ENCODE data around the gene PDE6B.
"Not testable (repeated sequence)": the region's sequence is repeated elsewhere in the genome, so short reads cannot be mapped to it uniquely, and the experiment has no call there.

Gene PDE6B

DNA sequence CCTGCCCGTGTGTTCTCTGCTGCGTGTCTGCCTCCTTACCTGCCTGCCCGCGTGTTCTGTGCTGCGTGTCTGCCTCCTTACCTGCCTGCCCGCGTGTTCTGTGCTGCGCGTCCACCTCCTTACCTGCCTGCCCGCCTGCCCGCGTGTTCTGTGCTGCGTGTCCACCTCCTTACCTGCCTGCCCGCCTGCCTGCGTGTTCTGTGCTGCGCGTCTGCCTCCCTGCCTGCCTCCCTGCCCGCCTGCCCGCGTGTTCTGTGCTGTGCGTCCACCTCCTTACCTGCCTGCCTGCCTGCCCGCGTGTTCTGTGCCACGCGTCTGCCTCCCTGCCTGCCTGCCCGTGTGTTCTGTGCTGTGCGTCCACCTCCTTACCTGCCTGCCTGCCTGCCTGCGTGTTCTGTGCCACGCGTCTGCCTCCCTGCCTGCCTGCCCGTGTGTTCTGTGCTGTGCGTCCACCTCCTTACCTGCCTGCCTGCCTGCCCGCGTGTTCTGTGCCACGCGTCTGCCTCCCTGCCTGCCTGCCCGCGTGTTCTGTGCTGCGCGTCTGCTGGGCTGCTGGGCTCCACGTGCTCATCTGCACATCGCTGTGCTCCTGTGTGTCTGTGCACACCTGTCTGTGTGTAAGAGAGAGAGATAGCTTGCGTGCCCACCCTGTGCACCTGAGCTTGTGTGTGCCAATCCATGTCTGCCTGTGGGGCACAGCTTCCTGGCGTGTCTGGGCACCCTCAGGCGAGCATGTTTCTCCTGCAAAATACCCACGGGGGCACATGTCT, 9.9 kb downstream of the PDE6B start:
- not testable (repeated sequence) for H3K4me3 ChIP-seq (ENCODE audit: low read depth, low read length)

DNA sequence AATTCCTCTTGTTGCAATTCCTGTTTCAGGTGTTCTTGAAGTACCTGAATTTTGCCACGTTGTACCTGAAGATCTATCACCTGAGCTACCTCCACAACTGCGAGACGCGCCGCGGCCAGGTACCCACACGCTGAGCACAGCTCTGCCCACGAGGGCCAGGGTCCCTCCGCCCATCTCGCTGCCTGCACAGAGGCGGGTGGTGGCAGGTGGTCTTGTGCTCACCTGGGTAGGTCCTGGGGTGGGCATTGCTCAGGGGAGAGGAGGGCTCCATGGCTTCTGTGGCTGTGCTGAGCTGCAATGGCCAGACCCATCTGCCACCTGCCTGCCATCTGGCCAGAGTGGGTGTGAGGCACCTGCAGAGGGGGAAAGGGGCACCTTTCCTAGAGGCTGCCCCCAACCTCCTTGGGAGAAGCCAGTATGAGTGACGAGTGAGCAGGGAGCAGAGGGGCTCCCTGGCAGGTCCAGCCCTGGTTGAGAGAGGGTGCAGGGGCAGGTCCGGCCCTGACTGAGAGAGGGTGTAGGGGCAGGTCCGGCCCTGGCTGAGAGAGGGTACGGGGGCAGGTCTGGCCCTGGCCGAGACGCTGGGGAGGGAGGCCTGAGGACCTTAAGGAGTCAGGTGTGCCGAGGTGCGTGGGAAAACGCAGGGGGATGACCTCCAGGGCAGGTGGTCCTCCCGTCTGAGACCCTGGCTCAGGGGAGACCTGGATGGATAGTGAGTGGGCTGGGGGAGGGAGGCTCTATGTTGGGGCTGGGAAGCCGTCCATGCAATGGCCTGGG, 10.7 kb downstream of the PDE6B start:
- H3K4me3 ChIP-seq (ENCODE audit: low read depth, low read length) = no peak overlapping the region

DNA sequence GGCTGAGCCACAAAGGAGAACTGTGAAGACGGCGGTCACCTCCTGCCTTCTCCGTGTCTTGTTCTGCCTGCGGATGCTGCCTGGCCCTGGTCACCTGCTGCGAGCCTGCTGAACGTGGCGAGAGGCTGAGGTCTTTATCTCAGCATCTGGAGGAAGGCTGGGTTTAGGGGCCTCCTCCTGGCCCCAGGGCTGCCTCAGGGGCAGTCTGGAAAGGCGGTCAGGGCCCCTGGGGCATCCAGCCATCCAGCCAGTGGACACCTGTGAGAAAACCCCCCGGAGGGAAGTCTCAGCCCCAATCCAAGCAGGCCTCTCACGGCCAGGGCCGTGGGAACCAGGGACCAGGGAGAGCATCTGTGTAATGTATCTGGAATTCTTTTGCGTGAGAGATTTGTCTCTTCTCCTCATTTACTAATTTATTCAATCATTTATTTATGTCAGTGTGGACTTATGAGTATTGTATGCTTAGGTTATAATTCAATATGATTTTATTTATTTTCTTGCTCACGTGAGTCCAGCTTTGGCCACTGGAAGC, 11.3 kb downstream of the PDE6B start:
- H3K4me3 ChIP-seq (ENCODE audit: low read depth, low read length) = no peak overlapping the region

DNA sequence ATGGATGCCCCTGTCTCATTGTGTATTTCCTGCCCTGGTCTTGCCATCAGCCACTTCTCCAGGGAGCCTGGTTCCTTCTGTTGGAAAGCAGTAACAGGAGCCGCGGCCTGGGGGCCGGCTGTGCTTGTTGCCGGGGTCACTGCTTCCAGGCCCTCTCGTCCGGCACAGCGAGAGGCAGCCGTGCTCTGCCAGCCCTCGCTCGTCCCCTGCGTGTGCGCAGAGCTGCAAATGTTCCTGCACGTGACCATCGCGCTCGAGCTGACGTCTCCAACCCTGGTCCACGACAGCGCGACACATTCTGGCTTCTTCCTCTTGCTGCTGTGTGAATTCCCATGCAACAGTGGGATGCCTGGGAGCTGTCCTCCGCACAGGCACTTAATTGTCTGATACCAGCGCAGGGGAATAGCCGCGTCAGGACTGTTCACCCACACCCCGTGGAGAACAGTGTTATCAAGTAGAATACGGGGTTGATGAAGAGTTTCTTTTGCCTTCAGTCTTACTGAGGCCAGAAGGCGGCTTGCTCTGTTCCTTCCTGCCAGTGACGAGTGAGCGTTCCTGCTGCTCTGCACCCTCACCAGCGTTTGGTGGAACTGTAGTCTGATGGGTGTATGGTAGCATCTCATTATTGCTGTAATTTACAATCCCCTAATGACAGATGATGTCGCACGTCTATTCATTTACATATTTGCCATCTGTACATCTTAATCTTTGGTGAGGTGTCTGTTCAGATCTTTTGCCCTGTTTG, 12.3 kb downstream of the PDE6B start:
- H3K4me3 ChIP-seq (ENCODE audit: low read depth, low read length) = no peak overlapping the region

DNA sequence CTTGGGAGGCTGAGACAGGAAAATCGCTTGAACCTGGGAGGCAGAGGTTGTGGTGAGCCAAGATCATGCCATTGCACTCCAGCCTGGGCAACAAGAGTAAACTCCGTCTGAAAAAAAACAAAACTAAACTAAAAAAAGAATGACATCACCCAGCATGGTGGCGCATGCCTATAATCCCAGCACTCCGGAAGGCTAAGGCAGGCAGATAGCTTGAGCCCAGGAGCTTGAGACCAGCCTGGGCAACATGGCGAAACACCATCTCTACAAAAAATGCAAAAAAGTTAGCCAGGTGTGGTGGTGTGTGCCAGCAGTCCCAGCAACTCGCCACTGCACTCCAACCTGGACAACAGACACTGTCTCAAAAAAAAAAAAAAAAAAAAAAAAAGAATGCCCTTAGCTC, 17.0 kb downstream of the PDE6B start:
- H3K4me3 ChIP-seq (ENCODE audit: low read depth, low read length) = not testable (repeated sequence)

DNA sequence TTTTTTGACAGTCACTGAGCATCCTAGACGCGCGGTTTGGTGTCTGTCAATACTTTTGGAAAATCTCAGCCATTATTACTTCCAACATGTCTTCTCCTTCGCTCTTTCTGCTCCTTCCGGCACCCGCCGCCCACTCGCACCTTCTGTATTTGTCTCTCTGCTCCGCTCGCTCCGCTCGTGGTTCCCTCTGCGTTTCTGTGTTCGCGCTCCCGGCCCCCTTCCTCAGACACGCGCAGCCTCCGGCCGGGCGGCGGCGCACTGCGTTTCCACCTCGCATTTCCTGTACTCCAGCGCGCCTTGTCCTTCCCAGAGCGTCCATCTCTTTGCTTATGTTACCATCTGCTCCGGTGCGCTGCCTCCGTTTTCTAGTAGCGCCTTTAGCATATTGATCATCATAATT, 21.1 kb downstream of the PDE6B start:
- H3K4me3 ChIP-seq (ENCODE audit: low read depth, low read length) = no peak overlapping the region

DNA sequence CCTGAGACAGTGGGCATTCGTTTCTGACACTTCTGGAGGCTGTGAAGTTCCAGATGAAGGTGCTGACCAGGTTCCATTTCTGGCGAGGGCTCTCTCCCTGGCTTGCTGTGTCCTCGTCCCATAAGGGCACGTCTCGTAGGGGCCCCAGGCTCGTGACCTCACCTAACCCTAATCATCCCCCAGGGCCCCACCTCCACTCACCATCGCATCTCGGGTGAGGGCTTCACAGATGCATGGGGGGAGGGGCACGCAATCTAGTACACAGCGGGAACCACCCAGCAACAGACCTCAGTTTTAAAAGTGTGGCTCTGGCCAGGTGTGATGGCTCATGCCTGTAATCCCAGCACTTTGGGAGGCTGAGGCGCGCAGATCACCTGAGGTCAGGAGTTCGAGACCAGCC, 22.1 kb downstream of the PDE6B start:
- H3K4me3 ChIP-seq (ENCODE audit: low read depth, low read length) = no peak overlapping the region

DNA sequence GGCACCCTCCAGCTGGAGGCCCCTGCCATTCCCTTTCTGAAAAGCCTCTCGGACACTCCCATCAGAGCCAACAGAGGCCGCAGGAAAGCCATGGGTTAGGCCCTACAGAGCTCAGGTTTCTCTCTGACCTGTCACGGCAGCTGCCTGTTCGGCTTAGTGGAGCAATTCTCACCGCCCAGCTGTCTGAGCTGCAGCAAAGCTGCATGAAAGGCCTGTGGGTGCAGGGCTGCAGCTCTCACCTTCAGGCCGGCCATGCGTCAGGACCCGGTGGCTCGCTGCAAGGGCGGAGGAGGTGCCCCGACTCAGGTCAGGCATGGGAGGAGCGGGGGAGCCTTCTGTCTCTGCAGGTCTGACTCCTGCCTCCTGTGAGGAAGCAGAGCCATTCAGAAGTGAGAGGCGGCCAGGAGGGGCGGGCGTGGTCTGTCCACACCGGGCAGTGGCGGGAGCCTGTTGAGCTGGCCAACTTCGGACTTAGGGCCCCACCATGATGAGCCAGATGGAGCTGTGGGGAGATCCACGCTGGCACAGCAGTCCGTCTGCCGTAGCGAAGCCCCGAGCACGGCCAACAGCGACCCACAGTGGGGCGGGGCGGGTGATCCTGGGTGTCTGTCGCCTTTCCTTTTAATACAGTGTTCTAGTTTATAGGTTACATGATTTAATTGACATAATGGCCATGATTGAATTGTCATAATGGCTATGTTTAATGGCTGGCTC, 23.4 kb downstream of the PDE6B start:
- no peak overlapping the region for H3K4me3 ChIP-seq (ENCODE audit: low read depth, low read length)

DNA sequence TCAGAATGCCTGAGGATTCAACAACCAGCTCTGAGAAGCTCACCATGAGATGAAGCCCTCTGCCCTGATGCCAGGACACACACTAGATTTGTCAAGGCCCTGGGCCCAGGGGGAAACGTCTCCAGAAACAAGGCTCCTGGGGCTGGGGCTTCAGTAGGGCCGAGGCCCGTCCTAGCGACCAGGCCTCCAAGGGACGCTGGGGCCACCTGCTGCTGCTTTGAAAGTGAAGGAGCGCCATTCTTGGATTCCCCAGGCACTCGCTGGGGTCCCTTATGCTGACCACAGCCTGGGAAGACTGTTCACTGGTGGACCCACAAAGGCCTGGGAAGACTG, 23.9 kb downstream of the PDE6B start:
- H3K4me3 ChIP-seq (ENCODE audit: low read depth, low read length) = no peak overlapping the region

DNA sequence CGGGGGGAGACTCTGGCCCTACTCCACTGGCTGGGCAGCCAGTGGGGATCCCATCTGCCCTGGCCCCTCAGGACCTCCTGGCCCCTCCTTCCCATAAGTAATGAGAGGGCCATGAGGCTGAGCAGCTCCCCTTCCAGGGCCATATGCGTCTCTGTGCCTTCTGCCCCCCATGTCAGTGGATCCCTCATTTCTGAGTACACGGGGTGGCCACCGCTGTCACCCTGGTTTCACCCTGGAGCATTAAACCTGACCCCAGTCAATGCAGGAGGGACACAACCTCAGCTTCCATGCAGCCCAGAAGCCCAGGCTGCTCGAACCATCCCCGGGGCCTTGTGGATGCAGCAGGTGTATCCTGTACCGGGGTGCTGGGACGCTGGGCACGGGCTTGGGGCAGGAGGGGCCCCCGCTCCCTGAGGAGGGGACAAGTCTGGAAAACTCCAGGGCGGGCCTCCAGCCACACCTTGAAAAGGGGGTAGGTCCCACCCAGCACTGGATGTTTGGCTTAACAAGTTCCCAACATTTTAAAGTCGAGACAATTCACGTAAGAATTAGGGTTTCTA, 24.5 kb downstream of the PDE6B start:
- H3K4me3 ChIP-seq (ENCODE audit: low read depth, low read length) = no peak overlapping the region

DNA sequence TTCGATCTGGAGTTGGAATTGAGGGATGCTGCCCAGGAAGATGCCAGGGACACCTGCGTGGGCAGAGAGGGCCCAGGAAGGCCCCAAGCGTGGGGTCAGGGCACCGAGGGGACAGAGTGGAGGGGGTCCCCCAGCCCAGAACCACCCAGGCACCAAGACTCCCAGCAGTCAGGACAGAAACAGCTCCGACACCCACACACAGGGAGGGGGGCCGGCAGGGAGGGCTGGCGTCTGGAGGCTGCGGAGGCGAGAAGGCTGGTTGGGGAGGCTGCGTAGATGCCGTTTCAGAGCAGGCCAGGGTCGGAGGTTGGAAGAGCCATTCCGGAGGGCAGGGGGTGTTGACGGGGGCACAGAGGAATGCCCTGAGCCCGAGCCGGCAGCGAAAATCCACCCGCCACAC, 25.1 kb downstream of the PDE6B start:
- H3K4me3 ChIP-seq (ENCODE audit: low read depth, low read length) = no peak overlapping the region

DNA sequence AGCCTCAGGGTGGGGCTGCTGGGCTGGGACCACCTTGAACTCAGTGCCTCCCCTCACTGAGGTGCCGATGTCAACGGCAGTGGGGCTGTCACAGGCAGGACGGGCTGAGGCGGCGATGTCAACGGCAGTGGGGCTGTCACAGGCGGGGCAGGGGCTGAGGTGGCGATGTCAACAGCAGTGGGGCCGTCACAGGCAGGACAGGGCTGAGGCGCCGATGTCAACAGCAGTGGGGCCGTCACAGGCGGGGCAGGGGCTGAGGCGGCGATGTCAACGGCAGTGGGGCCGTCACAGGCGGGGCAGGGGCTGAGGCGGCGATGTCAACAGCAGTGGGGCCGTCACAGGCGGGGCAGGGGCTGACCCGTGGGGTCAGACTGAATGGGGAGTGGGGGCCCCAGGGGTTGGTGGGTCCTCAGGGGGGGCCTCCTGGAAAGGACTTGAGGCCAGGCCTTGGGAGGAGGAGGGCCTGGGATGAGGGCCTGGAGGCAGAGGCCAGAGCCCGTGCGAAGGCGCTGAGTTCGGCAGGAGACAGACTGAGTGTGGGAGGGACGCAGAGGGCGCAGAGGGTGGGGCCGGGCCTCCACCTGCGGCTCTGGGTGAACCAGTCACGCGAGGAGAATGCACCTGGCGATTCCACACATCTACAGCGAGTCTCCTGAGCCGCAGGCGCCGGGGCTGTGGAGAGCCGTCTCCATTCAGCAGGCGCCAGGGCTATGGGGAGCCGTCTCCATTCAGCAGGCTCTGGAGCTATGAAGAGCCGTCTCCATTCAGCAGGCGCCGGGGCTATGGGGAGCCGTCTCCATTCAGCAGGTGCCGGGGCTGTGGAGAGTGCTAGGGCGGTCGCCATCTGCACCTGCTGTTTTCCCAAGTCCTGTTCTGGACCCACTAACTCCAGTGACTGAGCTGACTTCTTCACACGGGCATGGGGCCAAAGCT, 25.8 kb downstream of the PDE6B start:
- H3K4me3 ChIP-seq (ENCODE audit: low read depth, low read length) = no peak overlapping the region

DNA sequence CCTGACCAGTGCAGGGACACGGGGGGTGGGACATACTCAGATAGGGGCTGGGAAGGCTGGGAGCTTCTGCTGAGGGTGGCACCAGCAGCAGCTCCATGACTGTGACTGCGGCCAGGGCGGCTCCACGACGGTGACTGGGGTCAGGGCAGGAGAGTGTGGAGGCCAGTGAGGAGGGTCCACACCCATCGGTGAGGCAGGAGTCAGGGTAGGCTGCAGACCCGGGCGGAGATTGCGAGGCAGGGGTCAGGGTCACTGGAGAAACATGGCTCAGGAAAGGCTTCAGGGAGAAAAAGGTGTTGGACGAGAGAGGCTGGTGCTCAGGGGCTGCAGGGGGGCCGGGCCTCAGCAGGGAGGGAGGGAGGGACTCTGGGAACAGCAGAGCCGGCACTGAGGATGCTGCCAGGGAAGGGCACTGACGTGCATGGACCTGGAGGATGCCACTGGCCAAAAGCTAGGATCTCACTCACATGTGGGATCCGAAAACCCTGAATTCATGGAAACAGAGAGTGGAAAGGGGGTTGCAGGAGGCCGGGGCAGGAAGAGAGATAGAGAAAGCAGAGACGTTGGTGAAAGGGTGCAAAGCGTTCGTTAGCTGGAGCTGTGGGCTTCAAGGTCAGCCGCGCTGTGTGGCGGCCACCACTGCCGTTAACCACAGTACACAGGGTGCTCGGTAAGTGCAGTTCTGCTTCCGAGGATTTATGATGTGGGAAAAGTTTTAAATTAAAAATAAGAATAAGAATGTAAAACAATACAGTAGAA, 26.7 kb downstream of the PDE6B start:
- H3K4me3 ChIP-seq (ENCODE audit: low read depth, low read length) = no peak overlapping the region

DNA sequence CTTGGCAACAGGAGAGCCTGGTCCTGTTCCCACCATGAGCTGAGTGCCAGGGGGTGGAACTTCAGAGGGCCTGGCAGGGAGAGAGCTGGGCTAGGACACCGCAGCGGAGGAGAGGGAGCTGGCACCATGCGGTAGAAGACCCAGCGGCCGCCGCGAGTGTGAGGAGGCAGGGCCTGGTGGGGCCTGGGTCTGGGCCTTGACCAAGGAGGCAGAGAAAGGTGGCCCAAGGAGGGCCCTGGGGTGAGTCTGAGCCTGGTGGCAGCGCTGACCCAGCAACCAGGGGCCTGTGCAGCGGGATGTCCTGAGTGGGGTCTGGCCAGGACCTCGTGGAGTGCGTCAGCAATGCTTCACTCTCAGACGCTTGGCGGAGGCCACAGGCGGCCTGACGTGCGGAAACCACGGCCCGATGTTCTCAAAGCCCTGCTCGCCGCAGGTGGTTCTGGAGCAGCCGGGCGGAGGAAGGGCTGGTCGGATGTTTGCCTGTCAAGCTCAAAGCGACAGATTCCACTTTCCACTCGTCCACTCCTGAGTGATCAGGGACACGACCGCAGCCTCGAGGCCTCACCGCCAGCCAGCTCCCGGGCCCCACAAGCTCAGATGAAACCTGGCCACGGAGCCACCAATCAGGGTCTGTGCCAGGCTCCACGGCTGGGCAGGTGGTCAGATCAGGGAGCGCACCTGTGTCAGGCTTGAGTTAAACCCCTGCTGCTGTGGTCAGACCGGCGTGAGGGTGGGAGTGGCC, 27.9 kb downstream of the PDE6B start:
- H3K4me3 ChIP-seq (ENCODE audit: low read depth, low read length) = no peak overlapping the region

DNA sequence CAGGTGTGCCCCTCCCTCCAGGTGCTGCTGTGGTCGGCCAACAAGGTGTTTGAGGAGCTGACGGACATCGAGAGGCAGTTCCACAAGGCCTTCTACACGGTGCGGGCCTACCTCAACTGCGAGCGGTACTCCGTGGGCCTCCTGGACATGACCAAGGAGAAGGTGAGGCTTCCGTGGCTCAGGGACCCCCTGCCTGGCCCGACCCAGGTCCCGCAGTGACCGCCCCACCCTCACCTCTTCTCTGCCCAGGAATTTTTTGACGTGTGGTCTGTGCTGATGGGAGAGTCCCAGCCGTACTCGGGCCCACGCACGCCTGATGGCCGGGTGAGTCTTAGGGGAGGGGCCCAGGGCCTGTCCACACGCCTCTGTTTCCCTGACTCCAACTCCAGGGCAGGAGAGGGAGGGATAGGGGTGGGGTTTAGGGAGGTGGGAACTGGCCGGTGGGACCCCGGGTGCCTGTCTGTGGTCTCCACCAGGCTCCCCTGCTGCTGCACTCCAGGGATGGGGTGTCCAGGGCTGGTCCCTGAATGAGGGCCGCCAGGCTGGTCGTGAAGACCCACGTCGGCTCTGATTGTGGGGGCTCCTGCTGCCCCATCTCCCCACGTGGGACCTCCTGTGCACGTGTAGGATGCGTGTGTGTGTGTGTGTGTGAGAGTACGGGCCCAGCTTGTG, 28.6 kb downstream of the PDE6B start:
- H3K4me3 ChIP-seq (ENCODE audit: low read depth, low read length) = no peak overlapping the region

DNA sequence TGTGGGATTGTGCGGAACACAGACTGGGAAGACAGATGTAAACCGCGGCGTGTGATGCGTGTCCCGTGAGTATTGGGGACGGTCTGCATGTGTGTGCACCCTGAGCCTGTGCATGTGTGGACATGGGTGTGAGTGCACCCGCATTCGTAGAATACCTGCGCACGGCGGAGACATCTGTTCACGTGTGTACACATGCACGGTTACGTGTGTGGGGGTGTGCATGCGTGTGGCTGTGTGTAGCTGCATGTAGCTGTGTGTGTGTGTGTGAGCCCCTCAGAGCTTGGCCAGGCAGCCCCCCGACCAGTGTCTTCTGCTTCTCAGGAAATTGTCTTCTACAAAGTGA, 29.1 kb downstream of the PDE6B start:
- H3K4me3 ChIP-seq (ENCODE audit: low read depth, low read length) = no peak overlapping the region

DNA sequence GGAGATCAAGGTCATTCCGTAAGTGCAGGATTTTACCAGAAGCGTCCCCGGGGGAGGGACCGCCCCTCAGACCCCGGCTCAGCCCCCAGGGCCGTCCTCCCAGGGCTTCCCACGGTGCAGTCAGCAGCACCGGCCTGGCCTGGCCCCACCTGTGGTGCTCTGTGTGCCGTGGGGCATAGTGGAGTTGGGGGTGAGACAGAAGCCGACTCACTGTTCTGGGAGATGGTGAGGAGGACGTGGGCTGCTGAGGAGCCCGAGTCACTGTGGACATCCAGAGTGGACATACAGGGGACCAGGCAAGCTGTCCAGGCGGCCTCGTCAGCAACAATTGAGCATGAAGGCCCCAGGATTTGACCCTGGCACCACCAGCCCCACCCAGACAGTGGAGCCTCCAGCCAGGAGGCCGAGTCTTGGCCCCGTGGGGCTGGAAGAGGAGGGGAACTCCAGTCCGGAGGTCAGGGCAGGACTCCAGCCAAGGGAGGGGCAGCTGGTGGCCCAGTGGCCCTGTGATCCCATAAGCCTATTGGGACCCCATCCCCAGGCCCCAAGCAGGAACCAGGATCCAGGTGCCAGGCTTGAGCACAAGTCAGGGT, 29.6 kb downstream of the PDE6B start:
- no peak overlapping the region for H3K4me3 ChIP-seq (ENCODE audit: low read depth, low read length)

Data from iPS-11a (cell line).